Osteocyte (in vitro differentiated cells): ENCODE data around the gene SGTB. TPM values are rescaled to one million over a fixed set of nuclear protein-coding genes. Genes with fewer than 3 reads are reported as not detected.
"Not testable (repeated sequence)": the region's sequence is repeated elsewhere in the genome, so short reads cannot be mapped to it uniquely, and the experiment has no call there.

Source experiments
- DNase-seq: peaks from one replicate; pipeline ENCODE4 v3.0.0; 2021; ENCODE audit warnings: mixed read lengths; ENCODE audit not compliant: unreplicated experiment; ENCODE audit errors: extremely low spot score
- H3K27ac Mint-ChIP-seq: one replicate; pipeline ENCODE4 v1.8.0; 2021; ENCODE audit warnings: mild to moderate bottlenecking, mixed read lengths; ENCODE audit not compliant: unreplicated experiment
- H3K27me3 Mint-ChIP-seq: one replicate; pipeline ENCODE4 v1.8.0; 2021; ENCODE audit warnings: mixed read lengths; ENCODE audit not compliant: unreplicated experiment
- H3K36me3 Mint-ChIP-seq: one replicate; pipeline ENCODE4 v1.8.0; 2021; ENCODE audit warnings: mixed read lengths; ENCODE audit not compliant: unreplicated experiment
- H3K4me1 Mint-ChIP-seq: one replicate; pipeline ENCODE4 v1.8.0; 2021; ENCODE audit warnings: mixed read lengths; ENCODE audit not compliant: unreplicated experiment
- H3K4me3 Mint-ChIP-seq: one replicate; pipeline ENCODE4 v1.8.0; 2021; ENCODE audit warnings: mild to moderate bottlenecking, moderate library complexity, mixed read lengths; ENCODE audit not compliant: unreplicated experiment
- H3K9me3 Mint-ChIP-seq: one replicate; pipeline ENCODE4 v1.8.0; 2021; ENCODE audit warnings: mixed read lengths; ENCODE audit not compliant: unreplicated experiment
- CTCF ChIP-seq: fragments of 200-600 bp; sonication (generic); IDR thresholded peaks from 2 replicates; pipeline ENCODE4 v1.5.0; 2021; ENCODE audit warnings: antibody characterized with exemption, mild to moderate bottlenecking, moderate library complexity
- total RNA-seq: library from RNA; stranded (reverse); gene quantifications from 2 replicates; pipeline ENCODE4 v1.2.1, GENCODE V29; 2021

The SGTB gene
- total RNA-seq, 1 donor from 2014 or later: 18.8 TPM

GRCh38 chr5:65736011-65736410, 14.1 kb upstream of the SGTB start:
- Mint-ChIP-seq H3K27me3 (no peaks in the 10 kb centered on the region), H3K4me3 (no peak overlapping the region), H3K9me3 (peaks cover 4% of the 10 kb centered on the region), H3K4me1 (peaks cover 12% of the 10 kb centered on the region), H3K27ac (no peak overlapping the region), H3K36me3 (peaks cover 4% of the 10 kb centered on the region)
- DNase-seq: no peak
- TF ChIP-seq CTCF: no peak

- no peak for TF ChIP-seq CTCF
- H3K27ac Mint-ChIP-seq: no peak overlapping the region
- no peak for DNase-seq
These were observed 13.0 kb upstream of the SGTB start for GRCh38 chr5:65734921-65735320.

GRCh38 chr5:65734196-65734775, 12.4 kb upstream of the SGTB start:
- not testable (repeated sequence) for H3K27me3 Mint-ChIP-seq, H3K9me3 Mint-ChIP-seq, H3K4me3 Mint-ChIP-seq, H3K27ac Mint-ChIP-seq, DNase-seq
- Mint-ChIP-seq H3K36me3 (peaks cover 10% of the 10 kb centered on the region), H3K4me1 (peaks cover 11% of the 10 kb centered on the region)

More at GRCh38 chr5:65734921-65735320, 13.0 kb upstream of the SGTB start:
- Mint-ChIP-seq H3K9me3 (peaks cover 4% of the 10 kb centered on the region), H3K4me3 (no peak overlapping the region), H3K27me3 (no peaks in the 10 kb centered on the region), H3K4me1 (peaks cover 11% of the 10 kb centered on the region), H3K36me3 (peaks cover 9% of the 10 kb centered on the region)

- not testable (repeated sequence) for H3K9me3 Mint-ChIP-seq, H3K27ac Mint-ChIP-seq, H3K4me3 Mint-ChIP-seq, DNase-seq, H3K27me3 Mint-ChIP-seq
- Mint-ChIP-seq H3K36me3 (peaks cover 10% of the 10 kb centered on the region), H3K4me1 (peaks cover 23% of the 10 kb centered on the region)
These were observed 10.1 kb upstream of the SGTB start for GRCh38 chr5:65732046-65732445.

- Mint-ChIP-seq H3K27me3 (no peaks in the 10 kb centered on the region), H3K9me3 (peaks cover 4% of the 10 kb centered on the region), H3K4me3 (no peak overlapping the region), H3K36me3 (peaks cover 10% of the 10 kb centered on the region), H3K27ac (no peak overlapping the region), H3K4me1 (peaks cover 31% of the 10 kb centered on the region)
- DNase-seq: no peak
- no peak for TF ChIP-seq CTCF
These were observed 9.0 kb upstream of the SGTB start for GRCh38 chr5:65730910-65731309.

GRCh38 chr5:65728218-65728617, 6.3 kb upstream of the SGTB start:
- DNase-seq: no peak
- peaks cover 40% of the 10 kb centered on the region for H3K4me1 Mint-ChIP-seq
- peaks cover 10% of the 10 kb centered on the region for H3K36me3 Mint-ChIP-seq
- H3K9me3 Mint-ChIP-seq: peaks cover 4% of the 10 kb centered on the region
- TF ChIP-seq CTCF: no peak
- H3K27me3 Mint-ChIP-seq: no peaks in the 10 kb centered on the region
- H3K27ac Mint-ChIP-seq: peak overlapping the region; percentile 27
- no peak overlapping the region for H3K4me3 Mint-ChIP-seq
